NT2/D1 (cell line): ENCODE measurements around the gene PSRC1.

Experiments used
- SUZ12 ChIP-seq: IDR thresholded peaks from 2 replicates; pipeline ENCODE4 v1.6.1; 2011; ENCODE audit not compliant: insufficient read length, insufficient read depth; ENCODE audit errors: extremely low read depth
- YY1 ChIP-seq: IDR thresholded peaks from 2 replicates; pipeline ENCODE4 v1.6.1; 2011; ENCODE audit not compliant: insufficient read length, insufficient read depth

- TF ChIP-seq YY1 (no peak), SUZ12 (no peak)
Observed at GRCh38 chr1:109280862-109281261, 2.1 kb downstream of the PSRC1 start.
